HCT116 (cell line): ENCODE results near the gene LHX8. TPM values are rescaled to one million over a fixed set of nuclear protein-coding genes. Genes with fewer than 3 reads are reported as not detected.

Source experiments
- ATAC-seq: fragments of 200-7000 bp; cut with Tn5 transposase; 2 replicates; pipeline ENCODE4 v1.9.1; 2020; ENCODE audit warnings: mild to moderate bottlenecking, moderate library complexity
- BruUV-seq: library from RNA; stranded (reverse); fragments of 400-500 nt; replicated peaks from 2 replicates; lab custom pipeline; 2021; lab: Mats Ljungman, UMichigan
- CTCF ChIA-PET: fragments of 300-600 bp; sonication (Branson Sonifier 250); formaldehyde crosslinking; loops from one replicate; lab custom pipeline; 2021; ENCODE audit warnings: antibody characterized with exemption; lab: Charles Lee
- POLR2A ChIA-PET: fragments of 300-600, 350-600 bp; sonication (Branson Sonifier 250); formaldehyde crosslinking; loops from one replicate; lab custom pipeline; 2021; ENCODE audit warnings: antibody characterized with exemption; lab: Charles Lee
- RAD21 ChIA-PET, 2 experiments: fragments of 300-600 bp; sonication (Branson Sonifier 250); formaldehyde crosslinking; loops; one replicate each; lab custom pipeline; 2023; ENCODE audit warnings: low total read pairs in 2 of 2; ENCODE audit not compliant: uncharacterized antibody in 2 of 2, unreplicated experiment in 2 of 2, low non-redundant PET in 1 of 2; lab: Charles Lee
- DNase-seq: peaks from one replicate; pipeline ENCODE4 v3.0.0-alpha.2; 2010; ENCODE audit warnings: low read depth, low spot score
- H2AFZ ChIP-seq: fragments of 200-600 bp; shearing (Covaris generic), sonication (generic); 2 replicates; pipeline ENCODE4 v1.6.1; 2017; ENCODE audit warnings: low read depth, mixed run types, mixed read lengths, antibody characterized with exemption, low read length; ENCODE audit not compliant: poor library complexity, severe bottlenecking
- H3K27ac ChIP-seq: 2 replicates; pipeline ENCODE4 v1.5.1; 2012; ENCODE audit warnings: low read depth, low read length
- H3K27me3 ChIP-seq: fragments of 200-600 bp; sonication (generic); 2 replicates; pipeline ENCODE4 v1.6.1; 2016; ENCODE audit warnings: mixed run types, low read length, mixed read lengths; ENCODE audit not compliant: insufficient read depth
- H3K36me3 ChIP-seq, 2 experiments: fragments of 200-500 bp in 1 of 2; fragments of 200-600 bp in 1 of 2; sonication (Bioruptor generic) in 1 of 2; sonication (generic) in 1 of 2; 2 replicates each; pipeline versions ENCODE4 v1.5.1 to v1.6.1; 2014 to 2016; ENCODE audit warnings: low read length in 2 of 2, inconsistent platforms in 1 of 2, mixed read lengths in 1 of 2, mixed run types in 1 of 2; ENCODE audit not compliant: insufficient read depth in 2 of 2, control insufficient read depth in 1 of 2
- H3K4me1 ChIP-seq, 2 experiments: fragments of 200-600 bp in 1 of 2; sonication (generic) in 1 of 2; 2 replicates each; pipeline versions ENCODE4 v1.5.1 to v1.6.1; 2012 to 2017; ENCODE audit warnings: low read length in 2 of 2, inconsistent platforms in 1 of 2, mild to moderate bottlenecking in 1 of 2, mixed read lengths in 1 of 2, mixed run types in 1 of 2, moderate library complexity in 1 of 2; ENCODE audit not compliant: insufficient read depth in 2 of 2, control insufficient read depth in 1 of 2
- H3K4me2 ChIP-seq: fragments of 200-600 bp; sonication (generic); 2 replicates; pipeline ENCODE4 v1.6.1; 2017; ENCODE audit warnings: mixed run types, low read length, mixed read lengths
- H3K4me3 ChIP-seq, 2 experiments: fragments of 200-600 bp in 1 of 2; sonication (generic) in 1 of 2; replicated peaks in 1 of 2; 2 replicates each; pipeline ENCODE4 v1.5.1; 2011 to 2016; ENCODE audit warnings: low read length in 2 of 2, control low read depth in 1 of 2, low read depth in 1 of 2, mild to moderate bottlenecking in 1 of 2, mixed read lengths in 1 of 2, mixed run types in 1 of 2
- H3K79me2 ChIP-seq: fragments of 200-600 bp; sonication (generic); 2 replicates; pipeline ENCODE4 v1.6.1; 2017; ENCODE audit warnings: mild to moderate bottlenecking, mixed run types, low read length, moderate library complexity, mixed read lengths; ENCODE audit not compliant: insufficient read depth
- H3K9ac ChIP-seq: fragments of 200-600 bp; sonication (generic); 2 replicates; pipeline ENCODE4 v1.6.1; 2016; ENCODE audit warnings: low read length, mixed read lengths
- H3K9me2 ChIP-seq: fragments of 200-600 bp; sonication (generic), shearing (Covaris generic); 2 replicates; pipeline ENCODE4 v1.6.1; 2017; ENCODE audit warnings: mixed run types, mild to moderate bottlenecking, moderate library complexity; ENCODE audit not compliant: insufficient read depth
- H3K9me3 ChIP-seq, 2 experiments: fragments of 200-500 bp in 1 of 2; fragments of 200-600 bp in 1 of 2; sonication (Bioruptor generic) in 1 of 2; sonication (generic) in 1 of 2; 2 replicates each; pipeline ENCODE4 v1.6.1; 2014 to 2017; ENCODE audit warnings: low read length in 2 of 2, mixed read lengths in 2 of 2, inconsistent platforms in 1 of 2, low read depth in 1 of 2, mild to moderate bottlenecking in 1 of 2, mixed run types in 1 of 2, moderate library complexity in 1 of 2; ENCODE audit not compliant: control insufficient read depth in 1 of 2, insufficient read depth in 1 of 2
- H4K20me1 ChIP-seq: fragments of 200-600 bp; sonication (generic), shearing (Covaris generic); 2 replicates; pipeline ENCODE4 v1.6.1; 2017; ENCODE audit warnings: mixed run types, mild to moderate bottlenecking, moderate library complexity; ENCODE audit not compliant: insufficient read depth
- ATF3 ChIP-seq: IDR thresholded peaks from 2 replicates; pipeline ENCODE4 v1.6.1; 2012
- CBX3 ChIP-seq: IDR thresholded peaks from 2 replicates; pipeline ENCODE4 v1.6.1; 2012; ENCODE audit warnings: low read depth
- CEBPB ChIP-seq: IDR thresholded peaks from 2 replicates; pipeline ENCODE4 v1.6.1; 2012; ENCODE audit warnings: low read depth
- EGR1 ChIP-seq: IDR thresholded peaks from 2 replicates; pipeline ENCODE4 v1.6.1; 2012; ENCODE audit warnings: low read depth
- ELF1 ChIP-seq: IDR thresholded peaks from 2 replicates; pipeline ENCODE4 v1.6.1; 2012; ENCODE audit warnings: low read depth, borderline replicate concordance
- EZH2 ChIP-seq: fragments of 200-600 bp; sonication (generic); IDR thresholded peaks from 2 replicates; pipeline ENCODE4 v1.6.1; 2017; ENCODE audit warnings: antibody characterized with exemption, mixed run types
- EZH2phosphoT487 ChIP-seq: fragments of 200-600 bp; IDR thresholded peaks from 2 replicates; pipeline ENCODE4 v1.6.1; 2018; ENCODE audit warnings: antibody characterized with exemption, borderline replicate concordance
- FOSL1 ChIP-seq: IDR thresholded peaks from 2 replicates; pipeline ENCODE4 v1.6.1; 2012; ENCODE audit warnings: low read depth
- JUND ChIP-seq: IDR thresholded peaks from 2 replicates; pipeline ENCODE4 v1.6.1; 2012
- RAD21 ChIP-seq: IDR thresholded peaks from 2 replicates; pipeline ENCODE4 v1.6.1; 2012; ENCODE audit warnings: low read depth, mild to moderate bottlenecking
- SP1 ChIP-seq: IDR thresholded peaks from 2 replicates; pipeline ENCODE4 v1.6.1; 2012; ENCODE audit warnings: low read depth
- SRF ChIP-seq: IDR thresholded peaks from 2 replicates; pipeline ENCODE4 v1.6.1; 2012; ENCODE audit warnings: low read depth
- YY1 ChIP-seq: IDR thresholded peaks from 2 replicates; pipeline ENCODE4 v1.6.1; 2011; ENCODE audit warnings: low read length, low read depth, moderate library complexity, mild to moderate bottlenecking; ENCODE audit not compliant: insufficient replicate concordance; ENCODE audit errors: extremely low read depth
- ZFX ChIP-seq: fragments of 450-650 bp; IDR thresholded peaks from 2 replicates; pipeline ENCODE4 v1.6.1; 2017
- ZNF274 ChIP-seq: fragments of 200-500 bp; sonication (Bioruptor generic); IDR thresholded peaks from 2 replicates; pipeline ENCODE4 v1.6.1; 2014; ENCODE audit warnings: mild to moderate bottlenecking, low read depth, low read length, inconsistent platforms
- intact Hi-C: fragments of 100-400 bp; cut with micrococcal nuclease; formaldehyde crosslinking; loops from 2 replicates; pipeline ENCODE4 v1.10.0; 2022
- total RNA-seq: library from RNA; stranded (reverse); gene quantifications from one replicate; pipeline ENCODE4 v1.2.1, GENCODE V29; 2021; ENCODE audit not compliant: unreplicated experiment

Gene LHX8
- total RNA-seq, 1 experiment from 2014 or later, result not detected

- Histone ChIP-seq H3K27ac (no peak overlapping the region), H3K36me3 (no peaks in the 10 kb centered on the region), H3K4me2 (no peak overlapping the region), H4K20me1 (no peaks in the 10 kb centered on the region), H3K4me1 (peaks cover 0 to 6% of the 10 kb centered on the region in 2 experiments; a peak in 1 of 4 replicates), H3K27me3 (no peaks in the 10 kb centered on the region), H3K9ac (no peak overlapping the region), H3K4me3 (no peak overlapping the region), H3K9me2 (no peaks in the 10 kb centered on the region), H3K9me3 (no peaks in the 10 kb centered on the region), H2AFZ (no peak overlapping the region), H3K79me2 (no peaks in the 10 kb centered on the region)
- ATAC-seq (peak; percentile 83), DNase-seq (no peak)
- CTCF ChIA-PET, result no interaction called here
- POLR2A ChIA-PET, result no interaction called here
- no peak for TF ChIP-seq ZNF274
- TF ChIP-seq JUND, result no peak
- TF ChIP-seq EZH2phosphoT487, result no peak
- no peak for TF ChIP-seq FOSL1
- TF ChIP-seq SP1, result no peak
- no peak for TF ChIP-seq ZFX
- no peak for TF ChIP-seq ELF1
- TF ChIP-seq EZH2, result no peak
- TF ChIP-seq CBX3, result no peak
- TF ChIP-seq ATF3, result no peak
- no peak for TF ChIP-seq EGR1
- TF ChIP-seq YY1, result no peak
- no peak for TF ChIP-seq SRF
- no peak for TF ChIP-seq CEBPB
- no peak for TF ChIP-seq RAD21
- intact Hi-C loops, result no loop called here
- RAD21 ChIA-PET, result no interaction called here
- no TSS peak for BruUV-seq
Measured at GRCh38 chr1:75092141-75092540, 42.0 kb upstream of the LHX8 start.
